PFSK-1 (cell line): ENCODE data around the gene ZNF202.

Experiments
- POLR2AphosphoS5 ChIP-seq: IDR thresholded peaks from 2 replicates; pipeline ENCODE4 v1.6.1; 2012; ENCODE audit warnings: low read depth, mild to moderate bottlenecking, control low read depth, low read length, moderate library complexity
- SIN3A ChIP-seq: IDR thresholded peaks from 2 replicates; pipeline ENCODE4 v1.6.1; 2012; ENCODE audit warnings: mild to moderate bottlenecking, low read length, moderate library complexity, borderline replicate concordance; ENCODE audit not compliant: insufficient read depth

GRCh38 chr11:123692961-123693360, 48.5 kb downstream of the ZNF202 start:
- TF ChIP-seq POLR2AphosphoS5 (no peak), SIN3A (no peak)
